Measurements from ENCODE around the gene CFAP97D1. TPM values are rescaled to one million over a fixed set of nuclear protein-coding genes. Genes with fewer than 3 reads are reported as not detected.
"Not testable (repeated sequence)": the region's sequence is repeated elsewhere in the genome, so short reads cannot be mapped to it uniquely, and the experiment has no call there.

The CFAP97D1 gene
- total RNA-seq, 2 experiments from 2014 or later: not detected

- H3K27ac Mint-ChIP-seq: no peak overlapping the region
Measured at GRCh38 chr17:43784068-43784467, 3.8 kb downstream of the CFAP97D1 start.

GRCh38 chr17:43784628-43785101 is 4.4 kb downstream of the CFAP97D1 start:
- H3K27ac Mint-ChIP-seq: no peak overlapping the region
- DNase-seq: no peak
- no peak overlapping the region for H3K4me3 Mint-ChIP-seq
- H3K27me3 Mint-ChIP-seq (ENCODE audit: low read depth): peaks cover 13% of the 10 kb centered on the region
- intact Hi-C loops (cut with micrococcal nuclease): loop anchor here (5.0 kb wide), 1 partner anchor 48 kb away; the partner anchor contains the start of gene MPP3
- CTCF ChIA-PET: interaction anchor here (0.7 to 0.8 kb wide), 2 partner anchors 19 to 224 kb away, joined by 3 to 5 read pairs; no protein-coding TSS in a partner anchor
- H3K4me1 Mint-ChIP-seq (ENCODE audit: low read depth): no peaks in the 10 kb centered on the region
- H3K36me3 Mint-ChIP-seq (ENCODE audit: low read depth): no peaks in the 10 kb centered on the region
- no peaks in the 10 kb centered on the region for H3K9me3 Mint-ChIP-seq

More at GRCh38 chr17:43784068-43784467, 3.8 kb downstream of the CFAP97D1 start:
- H3K4me3 Mint-ChIP-seq: no peak overlapping the region
- DNase-seq: no peak
- H3K27me3 Mint-ChIP-seq (ENCODE audit: low read depth): peaks cover 13% of the 10 kb centered on the region
- H3K4me1 Mint-ChIP-seq (ENCODE audit: low read depth): peaks cover 3% of the 10 kb centered on the region
- no peaks in the 10 kb centered on the region for H3K9me3 Mint-ChIP-seq
- no peaks in the 10 kb centered on the region for H3K36me3 Mint-ChIP-seq (ENCODE audit: low read depth)
- CTCF ChIA-PET: no interaction called here
- intact Hi-C loops (cut with micrococcal nuclease): no loop called here

- CTCF ChIA-PET: interaction anchor here (0.6 kb wide), 1 partner anchor 20 kb away, joined by 4 read pairs; no protein-coding TSS in a partner anchor
- Mint-ChIP-seq H3K4me3 (no peak overlapping the region), H3K4me1 (ENCODE audit: low read depth) (no peaks in the 10 kb centered on the region), H3K9me3 (no peaks in the 10 kb centered on the region), H3K27ac (no peak overlapping the region), H3K36me3 (ENCODE audit: low read depth) (no peaks in the 10 kb centered on the region), H3K27me3 (ENCODE audit: low read depth) (peaks cover 5% of the 10 kb centered on the region)
- intact Hi-C loops (cut with micrococcal nuclease): loop anchor here (5.0 kb wide), 1 partner anchor 45 kb away; the partner anchor contains the start of gene MPP3
- no peak for DNase-seq
Measured at GRCh38 chr17:43787728-43788127, 7.5 kb downstream of the CFAP97D1 start.

- Mint-ChIP-seq H3K27me3 (ENCODE audit: low read depth) (no peaks in the 10 kb centered on the region), H3K27ac (no peak overlapping the region), H3K9me3 (peaks cover 1% of the 10 kb centered on the region), H3K4me1 (ENCODE audit: low read depth) (no peaks in the 10 kb centered on the region), H3K4me3 (no peak overlapping the region), H3K36me3 (ENCODE audit: low read depth) (no peaks in the 10 kb centered on the region)
- DNase-seq: no peak
- CTCF ChIA-PET: no interaction called here
- intact Hi-C loops (cut with micrococcal nuclease): loop anchor here (5.0 kb wide), 1 partner anchor 44 kb away; the partner anchor contains the start of gene MPP3
Measured at GRCh38 chr17:43788540-43788939, 8.3 kb downstream of the CFAP97D1 start.

GRCh38 chr17:43789482-43789881 is 9.2 kb downstream of the CFAP97D1 start:
- CTCF ChIA-PET: interaction anchor here (0.6 kb wide), 1 partner anchor 28 kb away, joined by 4 read pairs; no protein-coding TSS in a partner anchor
- intact Hi-C loops (cut with micrococcal nuclease): loop anchor here (5.0 kb wide), 1 partner anchor 43 kb away; the partner anchor contains the start of gene MPP3
- H3K27ac Mint-ChIP-seq: no peak overlapping the region
- no peak for DNase-seq
- no peaks in the 10 kb centered on the region for H3K36me3 Mint-ChIP-seq (ENCODE audit: low read depth)
- H3K9me3 Mint-ChIP-seq: peaks cover 1% of the 10 kb centered on the region
- no peaks in the 10 kb centered on the region for H3K27me3 Mint-ChIP-seq (ENCODE audit: low read depth)
- H3K4me3 Mint-ChIP-seq: no peak overlapping the region
- no peaks in the 10 kb centered on the region for H3K4me1 Mint-ChIP-seq (ENCODE audit: low read depth)

GRCh38 chr17:43790311-43790940 is 10.2 kb downstream of the CFAP97D1 start:
- H3K27ac Mint-ChIP-seq: no peak overlapping the region
- CTCF ChIA-PET: interaction anchor here (0.6 kb wide), 1 partner anchor 29 kb away, joined by 4 read pairs; no protein-coding TSS in a partner anchor
- no peaks in the 10 kb centered on the region for H3K4me1 Mint-ChIP-seq (ENCODE audit: low read depth)
- no peaks in the 10 kb centered on the region for H3K36me3 Mint-ChIP-seq (ENCODE audit: low read depth)
- DNase-seq: no peak
- no peaks in the 10 kb centered on the region for H3K27me3 Mint-ChIP-seq (ENCODE audit: low read depth)
- H3K9me3 Mint-ChIP-seq: peaks cover 1% of the 10 kb centered on the region
- intact Hi-C loops (cut with micrococcal nuclease): loop anchor here (5.0 kb wide), 1 partner anchor 57 kb away; the partner anchor contains the start of gene CD300LG
- no peak overlapping the region for H3K4me3 Mint-ChIP-seq

GRCh38 chr17:43791589-43791988 is 11.4 kb downstream of the CFAP97D1 start:
- Mint-ChIP-seq H3K27me3 (ENCODE audit: low read depth) (peaks cover 3% of the 10 kb centered on the region), H3K4me3 (no peak overlapping the region), H3K36me3 (ENCODE audit: low read depth) (no peaks in the 10 kb centered on the region), H3K4me1 (ENCODE audit: low read depth) (no peaks in the 10 kb centered on the region), H3K27ac (no peak overlapping the region), H3K9me3 (peaks cover 1% of the 10 kb centered on the region)
- CTCF ChIA-PET: interaction anchor here (0.6 kb wide), 1 partner anchor 544 kb away, joined by 3 read pairs; no protein-coding TSS in a partner anchor
- intact Hi-C loops (cut with micrococcal nuclease): loop anchor here (5.0 kb wide), 1 partner anchor 56 kb away; the partner anchor contains the start of gene CD300LG
- no peak for DNase-seq

- intact Hi-C loops (cut with micrococcal nuclease): loop anchor here (5.0 kb wide), 1 partner anchor 55 kb away; the partner anchor contains the start of gene CD300LG
- H3K27ac Mint-ChIP-seq; H3K4me1 Mint-ChIP-seq (ENCODE audit: low read depth); CTCF ChIA-PET; H3K27me3 Mint-ChIP-seq (ENCODE audit: low read depth); H3K9me3 Mint-ChIP-seq; H3K36me3 Mint-ChIP-seq (ENCODE audit: low read depth); DNase-seq; H3K4me3 Mint-ChIP-seq: not testable (repeated sequence)
Measured at GRCh38 chr17:43792668-43793067, 12.4 kb downstream of the CFAP97D1 start.

GRCh38 chr17:43798024-43798423 is 17.8 kb downstream of the CFAP97D1 start:
- intact Hi-C loops (cut with micrococcal nuclease); CTCF ChIA-PET; H3K4me3 Mint-ChIP-seq; H3K36me3 Mint-ChIP-seq (ENCODE audit: low read depth); DNase-seq; H3K4me1 Mint-ChIP-seq (ENCODE audit: low read depth); H3K9me3 Mint-ChIP-seq; H3K27me3 Mint-ChIP-seq (ENCODE audit: low read depth); H3K27ac Mint-ChIP-seq: not testable (repeated sequence)

- peaks cover 10% of the 10 kb centered on the region for H3K27me3 Mint-ChIP-seq (ENCODE audit: low read depth)
Measured at GRCh38 chr17:43799047-43799446, 18.8 kb downstream of the CFAP97D1 start.

GRCh38 chr17:43800736-43801135 is 20.5 kb downstream of the CFAP97D1 start:
- Mint-ChIP-seq H3K27ac (no peak overlapping the region), H3K4me3 (no peak overlapping the region)
- DNase-seq: no peak

More at GRCh38 chr17:43799047-43799446, 18.8 kb downstream of the CFAP97D1 start:
- H3K9me3 Mint-ChIP-seq: no peaks in the 10 kb centered on the region
- H3K36me3 Mint-ChIP-seq (ENCODE audit: low read depth): no peaks in the 10 kb centered on the region
- CTCF ChIA-PET: interaction anchor here (0.5 to 0.7 kb wide), 2 partner anchors 626 to 871 kb away, joined by 3 to 4 read pairs; no protein-coding TSS in a partner anchor
- H3K4me1 Mint-ChIP-seq (ENCODE audit: low read depth): no peaks in the 10 kb centered on the region
- intact Hi-C loops (cut with micrococcal nuclease): no loop called here
- DNase-seq: no peak
- H3K27ac Mint-ChIP-seq: no peak overlapping the region
- no peak overlapping the region for H3K4me3 Mint-ChIP-seq

GRCh38 chr17:43801844-43802243 is 21.6 kb downstream of the CFAP97D1 start:
- intact Hi-C loops (cut with micrococcal nuclease): no loop called here
- H3K4me3 Mint-ChIP-seq: no peak overlapping the region
- H3K4me1 Mint-ChIP-seq (ENCODE audit: low read depth): no peaks in the 10 kb centered on the region
- CTCF ChIA-PET: no interaction called here
- peaks cover 9% of the 10 kb centered on the region for H3K27me3 Mint-ChIP-seq (ENCODE audit: low read depth)
- no peaks in the 10 kb centered on the region for H3K9me3 Mint-ChIP-seq
- H3K27ac Mint-ChIP-seq: no peak overlapping the region
- DNase-seq: no peak
- H3K36me3 Mint-ChIP-seq (ENCODE audit: low read depth): no peaks in the 10 kb centered on the region

More at GRCh38 chr17:43800736-43801135, 20.5 kb downstream of the CFAP97D1 start:
- Mint-ChIP-seq H3K4me1 (ENCODE audit: low read depth) (no peaks in the 10 kb centered on the region), H3K36me3 (ENCODE audit: low read depth) (no peaks in the 10 kb centered on the region), H3K9me3 (no peaks in the 10 kb centered on the region), H3K27me3 (ENCODE audit: low read depth) (peaks cover 9% of the 10 kb centered on the region)
- intact Hi-C loops (cut with micrococcal nuclease): no loop called here
- CTCF ChIA-PET: no interaction called here

Data from activated naive CD4-positive, alpha-beta T cell treated with anti-CD3 and anti-CD28 coated beads for 36 hours (primary cell).